GM18909 (cell line): ENCODE results near the gene SLC45A2.
"Not testable (repeated sequence)": the region's sequence is repeated elsewhere in the genome, so short reads cannot be mapped to it uniquely, and the experiment has no call there.

Experiments used
- ATAC-seq: cut with Tn5 transposase; IDR thresholded peaks from one replicate; pipeline ENCODE4 v1.9.1; 2021; ENCODE audit warnings: mild to moderate bottlenecking; ENCODE audit not compliant: unreplicated experiment, poor library complexity

SLC45A2 gene, protein sequence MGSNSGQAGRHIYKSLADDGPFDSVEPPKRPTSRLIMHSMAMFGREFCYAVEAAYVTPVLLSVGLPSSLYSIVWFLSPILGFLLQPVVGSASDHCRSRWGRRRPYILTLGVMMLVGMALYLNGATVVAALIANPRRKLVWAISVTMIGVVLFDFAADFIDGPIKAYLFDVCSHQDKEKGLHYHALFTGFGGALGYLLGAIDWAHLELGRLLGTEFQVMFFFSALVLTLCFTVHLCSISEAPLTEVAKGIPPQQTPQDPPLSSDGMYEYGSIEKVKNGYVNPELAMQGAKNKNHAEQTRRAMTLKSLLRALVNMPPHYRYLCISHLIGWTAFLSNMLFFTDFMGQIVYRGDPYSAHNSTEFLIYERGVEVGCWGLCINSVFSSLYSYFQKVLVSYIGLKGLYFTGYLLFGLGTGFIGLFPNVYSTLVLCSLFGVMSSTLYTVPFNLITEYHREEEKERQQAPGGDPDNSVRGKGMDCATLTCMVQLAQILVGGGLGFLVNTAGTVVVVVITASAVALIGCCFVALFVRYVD

DNA sequence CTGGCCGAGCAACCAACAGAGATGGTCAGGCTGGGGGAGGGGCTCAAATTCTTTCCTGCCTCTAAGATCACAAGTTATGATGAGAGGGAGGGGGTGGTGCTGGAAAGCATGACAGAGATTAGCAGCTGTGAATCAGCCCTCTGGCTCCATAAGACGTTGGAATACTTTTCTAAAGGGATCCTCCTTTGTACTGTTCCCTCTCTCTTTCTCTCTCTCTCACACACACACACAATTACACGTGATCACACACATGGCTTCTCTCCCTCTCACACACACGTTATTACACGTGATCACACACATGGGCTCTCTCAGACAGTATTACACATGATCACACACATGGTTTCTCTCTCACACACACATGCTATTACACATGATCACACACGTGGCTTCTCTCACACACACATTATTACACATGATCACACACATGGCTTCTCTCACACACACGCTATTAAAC is at the start of gene SLC45A2:
Gene SLC45A2, minus strand, starts transcription at position 23 of the 454 bp plus-strand sequence. CDS start 110 bp downstream, outside the sequence.
- no peak for ATAC-seq

DNA sequence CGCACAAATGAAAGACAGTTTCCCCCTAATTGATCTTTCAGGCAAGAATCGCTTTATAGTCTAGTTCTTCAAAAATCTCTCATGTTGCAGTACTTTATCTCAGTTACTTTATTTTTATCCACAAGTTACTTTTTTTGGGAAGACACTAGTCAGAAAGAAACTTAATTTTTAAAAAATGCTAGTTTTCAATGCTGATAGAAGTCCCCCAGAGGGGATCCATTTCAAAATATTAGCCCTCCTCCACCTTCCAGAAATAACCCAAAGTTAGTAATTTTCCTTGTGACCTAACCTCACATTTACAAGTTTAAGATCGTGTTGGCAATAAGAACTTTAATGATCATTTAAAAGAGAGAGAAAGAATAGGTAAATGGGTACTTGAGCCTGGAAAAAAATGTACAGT is 47.5 kb upstream of the SLC45A2 start:
- no peak for ATAC-seq

DNA sequence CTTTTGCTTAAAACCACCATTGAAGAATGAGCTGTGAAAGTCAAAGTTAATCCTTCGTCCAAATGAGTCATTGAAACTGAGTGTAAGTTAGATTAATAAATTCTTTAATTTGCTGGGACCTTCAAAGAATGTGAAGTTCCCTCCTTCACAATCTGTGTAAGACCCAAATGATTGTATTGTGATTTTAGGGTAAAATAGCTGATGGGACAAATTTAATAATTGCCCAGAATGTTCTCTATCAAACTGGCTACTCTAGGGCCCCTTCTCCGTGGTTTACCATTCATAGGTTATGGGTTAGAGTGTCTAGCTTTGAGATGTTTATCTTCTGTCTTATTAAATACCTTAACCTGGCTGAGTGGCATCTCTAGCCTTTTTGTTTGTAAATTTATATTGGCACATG is 46.6 kb upstream of the SLC45A2 start:
- ATAC-seq, result no peak

DNA sequence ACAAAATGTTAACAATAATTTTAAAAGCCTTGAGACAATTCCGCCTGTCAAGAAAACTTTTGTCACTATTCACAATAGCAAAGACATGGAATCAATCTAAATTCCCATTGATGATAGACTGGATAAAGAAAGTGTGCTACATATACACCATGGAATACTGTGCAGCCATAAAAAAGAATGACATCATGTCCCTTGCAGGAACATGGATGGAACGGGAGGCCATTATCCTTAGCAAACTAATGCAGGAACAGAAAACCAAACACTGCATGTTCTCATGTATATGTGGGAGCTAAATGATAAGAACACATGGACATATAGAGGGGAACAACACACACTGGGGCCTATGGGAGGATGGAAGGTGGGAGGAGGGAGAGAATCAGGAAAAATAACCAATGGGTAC is 46.1 kb upstream of the SLC45A2 start:
- ATAC-seq, result not testable (repeated sequence)

DNA sequence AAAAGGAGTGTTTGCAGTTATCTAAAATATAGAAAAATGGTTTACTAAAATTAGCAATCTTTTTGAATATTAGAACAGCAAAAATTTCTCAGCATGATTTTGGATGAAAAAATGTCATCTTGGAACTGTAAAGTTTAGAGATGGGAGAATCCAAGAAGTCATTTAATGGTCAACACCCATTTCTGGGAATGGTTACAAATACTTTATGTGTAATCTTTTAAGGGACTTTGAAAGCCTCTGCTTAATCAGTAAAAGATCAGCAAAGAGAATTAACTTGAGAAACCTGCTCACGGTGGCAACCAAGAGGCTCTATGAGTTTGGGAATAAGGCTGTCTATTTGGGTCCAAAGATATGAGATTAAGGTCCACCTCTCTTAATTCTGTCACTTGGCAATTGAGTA is 45.6 kb upstream of the SLC45A2 start:
- ATAC-seq, result no peak

DNA sequence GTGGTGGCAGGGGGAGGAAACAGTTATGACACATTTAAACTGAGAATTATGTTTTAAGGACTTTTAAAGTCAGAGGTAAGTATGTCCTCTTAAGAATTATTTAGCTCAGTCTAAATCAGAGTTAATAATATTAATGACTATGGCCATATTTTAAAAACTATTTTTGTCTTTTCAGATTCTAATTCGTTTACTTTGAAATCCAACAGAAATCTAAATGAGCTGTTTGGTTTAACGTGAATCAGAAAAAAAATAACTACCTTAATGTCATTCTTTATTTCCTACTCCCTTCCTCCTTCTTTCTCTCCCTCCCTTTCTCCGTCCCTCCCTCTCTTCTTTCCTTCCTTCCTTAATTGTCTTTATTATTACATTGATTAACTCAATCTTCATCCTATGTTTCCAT is 43.9 kb upstream of the SLC45A2 start:
- no peak for ATAC-seq

DNA sequence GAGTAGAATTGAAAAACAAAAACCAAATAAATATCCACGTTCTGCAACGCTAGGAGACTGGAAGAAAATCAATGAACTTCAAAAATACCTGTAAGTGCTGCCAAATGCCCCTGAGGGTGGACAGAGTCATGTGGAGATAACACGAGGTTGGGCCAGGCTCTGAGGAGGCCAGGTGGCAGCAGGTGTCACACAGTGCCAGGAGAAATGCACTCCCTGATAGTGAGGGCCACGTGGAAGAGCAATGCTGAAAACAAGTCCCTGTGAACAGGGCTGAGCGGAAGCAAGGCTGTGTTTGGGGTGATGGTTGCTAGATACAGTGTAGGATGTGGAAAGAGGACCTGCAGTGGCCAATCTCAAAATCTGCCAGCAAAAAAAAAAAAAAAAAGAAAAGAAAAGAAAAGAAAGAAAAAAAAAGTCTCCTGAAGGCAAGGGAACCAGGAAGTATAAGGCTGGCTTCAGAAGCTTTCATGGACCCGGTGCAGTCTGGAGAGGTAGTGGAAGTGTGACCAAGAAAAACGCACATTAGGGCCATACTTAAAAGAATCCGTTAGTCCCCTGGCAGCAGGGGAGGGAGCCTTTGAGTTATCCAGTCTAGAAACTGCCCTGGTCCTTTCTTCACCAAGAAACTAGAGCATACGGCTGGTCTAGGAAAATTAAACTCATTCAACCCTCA is 41.7 kb upstream of the SLC45A2 start:
- no peak for ATAC-seq

DNA sequence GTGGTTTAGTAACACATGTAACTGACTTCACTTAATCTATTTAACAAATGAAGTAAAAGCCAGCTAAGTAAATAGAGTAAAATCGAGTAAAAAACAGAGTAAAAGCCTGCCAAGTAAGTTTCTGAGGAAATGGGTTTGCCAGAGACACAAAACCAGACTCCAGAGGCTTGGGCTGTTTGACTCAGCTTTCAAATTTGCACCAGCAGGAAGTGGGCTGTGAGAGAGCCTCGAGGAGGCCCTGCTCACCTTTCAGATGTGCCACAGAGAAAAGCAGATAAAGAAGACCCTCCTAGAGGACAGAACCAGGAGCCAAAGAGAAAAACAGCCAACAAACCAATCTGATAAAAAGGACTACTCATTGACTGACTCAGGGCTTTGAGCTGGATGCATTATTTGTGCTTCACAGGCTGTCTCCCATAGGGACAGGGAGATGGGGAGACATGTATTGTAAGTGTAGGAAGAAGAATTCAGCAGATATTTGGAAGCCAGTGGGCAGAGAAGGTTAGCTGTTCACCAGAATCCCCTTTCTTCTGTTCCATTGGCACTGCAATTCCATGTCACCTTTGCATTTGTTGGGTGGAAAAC is 37.7 kb upstream of the SLC45A2 start:
- ATAC-seq, result peak; percentile 97

DNA sequence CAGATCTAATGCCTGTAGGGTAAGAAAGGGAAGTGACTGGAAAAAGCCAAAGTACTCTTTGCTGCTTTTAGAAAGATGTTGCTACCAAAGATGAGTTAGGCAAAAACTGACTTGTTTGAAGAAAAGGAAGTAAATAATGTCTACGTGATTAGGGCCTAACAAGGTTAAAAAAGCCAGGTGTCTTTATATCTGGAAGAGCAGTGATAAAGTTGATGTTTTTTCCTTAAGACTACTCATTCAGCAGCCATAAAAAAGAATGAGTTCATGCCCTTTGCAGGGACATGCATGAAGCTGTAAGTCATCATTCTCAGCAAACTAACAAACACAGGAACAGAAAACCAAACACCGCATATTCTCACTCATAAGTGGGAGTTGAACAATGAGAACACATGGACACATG is 36.8 kb upstream of the SLC45A2 start:
- ATAC-seq, result no peak

DNA sequence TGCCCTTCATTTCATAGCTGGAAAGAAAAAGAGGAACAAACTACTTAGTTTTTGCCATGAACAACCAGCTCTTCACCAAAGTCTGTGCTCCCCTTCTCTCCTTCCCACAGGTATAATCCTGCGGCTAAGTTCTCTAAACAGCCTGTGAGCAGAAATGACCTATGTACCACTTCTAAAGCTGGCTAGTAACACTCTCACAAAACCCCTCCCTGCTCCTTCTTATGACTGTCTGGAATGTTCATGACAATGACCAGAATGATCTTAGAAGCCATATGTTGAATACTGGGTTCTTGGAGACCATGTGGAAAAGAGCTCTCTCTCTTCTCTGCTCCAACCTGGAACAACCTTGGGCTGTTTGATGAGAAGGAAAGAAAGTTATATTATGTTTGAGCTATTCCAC is 36.2 kb upstream of the SLC45A2 start:
- no peak for ATAC-seq

DNA sequence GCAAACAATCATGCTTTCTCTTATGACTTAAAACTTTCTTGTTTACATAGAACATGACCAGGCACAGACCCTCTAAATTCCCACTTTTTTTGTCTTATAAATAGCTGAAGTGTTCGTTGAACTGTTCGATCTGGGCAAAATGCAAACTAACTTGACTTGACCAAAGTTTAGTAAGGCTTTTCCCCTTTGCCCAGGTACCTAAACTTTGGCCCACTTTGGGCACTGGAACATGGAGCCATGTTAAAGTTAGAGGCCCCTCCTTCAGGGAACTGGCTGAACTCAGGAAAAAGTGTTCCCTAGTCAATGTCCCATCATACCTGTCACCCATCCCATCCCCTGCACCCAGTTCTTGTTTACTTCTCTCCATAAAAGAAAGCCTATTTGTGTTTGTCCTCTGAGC is 32.8 kb upstream of the SLC45A2 start:
- no peak for ATAC-seq

DNA sequence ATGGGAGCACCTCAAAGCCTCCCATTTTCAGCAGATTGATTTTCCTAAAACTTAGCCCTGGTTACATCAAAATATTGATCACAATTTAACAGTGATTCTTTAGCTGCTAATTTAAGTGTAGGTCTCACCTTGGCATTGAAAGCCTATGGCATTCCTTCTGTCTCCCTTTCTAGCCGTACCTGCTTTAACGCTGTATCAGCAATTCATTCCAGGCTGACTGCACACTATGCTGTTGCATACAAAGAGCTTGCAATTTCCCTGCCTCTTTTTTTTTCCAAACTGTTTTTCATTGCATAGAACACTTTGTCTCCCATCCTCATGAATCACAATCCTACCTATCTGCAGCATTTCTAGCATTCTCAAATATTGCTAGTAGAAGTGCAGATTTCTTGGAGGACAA is 32.3 kb upstream of the SLC45A2 start:
- no peak for ATAC-seq

DNA sequence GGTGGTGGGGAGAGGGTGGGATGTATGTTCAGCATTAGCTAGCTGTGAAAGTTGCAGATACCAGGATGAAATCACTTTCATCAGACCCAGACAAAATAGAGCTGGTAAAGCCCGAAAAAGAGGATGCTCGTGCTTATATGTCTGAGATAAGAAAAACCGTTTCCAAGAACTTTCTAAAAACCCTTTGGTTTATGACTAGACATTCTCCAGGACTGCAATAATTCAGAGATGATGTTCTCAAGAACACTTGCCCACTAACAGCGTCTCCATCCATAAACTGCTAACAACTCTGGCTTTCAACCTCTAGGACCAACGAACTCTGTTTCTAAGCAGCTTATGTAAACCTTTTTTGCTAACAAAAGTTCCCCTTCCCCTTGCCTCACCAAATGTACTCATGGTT is 31.7 kb upstream of the SLC45A2 start:
- no peak for ATAC-seq

DNA sequence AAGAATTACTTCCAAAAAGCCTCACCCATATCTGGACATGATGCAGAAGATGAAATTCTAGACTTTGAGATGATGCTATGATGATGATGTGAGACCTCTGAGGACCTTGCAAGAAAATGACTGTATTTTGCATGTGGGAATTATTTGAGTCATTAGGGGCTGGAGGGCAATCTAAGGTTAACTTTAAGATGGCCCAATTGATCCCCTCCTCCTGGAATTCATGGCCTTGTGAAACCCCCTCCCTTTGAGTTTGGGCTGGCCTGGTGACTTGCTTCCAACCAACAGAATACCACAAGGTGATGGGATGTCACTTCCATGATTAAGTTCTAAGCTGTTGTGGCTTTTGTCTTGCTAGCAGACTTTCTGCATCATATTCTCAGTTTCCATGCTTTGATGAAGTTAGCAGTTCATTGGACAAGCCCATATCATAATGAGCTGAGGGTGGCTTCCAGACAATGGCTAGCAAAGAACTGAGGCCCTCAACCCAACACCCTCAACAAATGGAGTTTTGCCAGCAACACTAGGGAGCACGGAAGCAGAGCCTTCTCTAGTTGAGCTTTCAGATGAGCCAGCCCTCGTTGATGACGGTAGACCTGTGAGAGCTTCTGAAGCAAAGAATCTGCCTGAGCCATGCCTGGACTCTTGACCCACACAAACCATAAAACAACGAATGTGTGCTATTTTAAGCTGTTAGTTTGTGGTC is 30.8 kb upstream of the SLC45A2 start:
- no peak for ATAC-seq

DNA sequence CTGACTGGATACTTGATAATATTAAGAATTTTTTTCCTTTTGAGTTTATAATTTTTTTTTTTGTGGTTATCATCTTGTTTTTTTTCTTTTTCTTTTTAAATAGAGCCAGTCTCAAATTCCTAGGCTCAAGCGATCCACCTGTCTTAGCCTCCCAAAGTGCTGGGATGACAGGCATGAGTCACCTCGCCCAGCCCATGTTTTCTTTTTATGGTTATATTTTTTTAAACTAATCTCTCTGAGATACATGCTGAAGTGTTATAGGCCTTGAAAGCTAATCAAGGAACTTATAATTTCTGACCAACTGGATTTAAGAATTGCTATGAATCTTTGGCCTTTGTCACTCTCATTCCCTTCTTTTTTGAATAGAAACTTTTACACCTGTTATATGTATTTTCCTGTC is 30.1 kb upstream of the SLC45A2 start:
- no peak for ATAC-seq

DNA sequence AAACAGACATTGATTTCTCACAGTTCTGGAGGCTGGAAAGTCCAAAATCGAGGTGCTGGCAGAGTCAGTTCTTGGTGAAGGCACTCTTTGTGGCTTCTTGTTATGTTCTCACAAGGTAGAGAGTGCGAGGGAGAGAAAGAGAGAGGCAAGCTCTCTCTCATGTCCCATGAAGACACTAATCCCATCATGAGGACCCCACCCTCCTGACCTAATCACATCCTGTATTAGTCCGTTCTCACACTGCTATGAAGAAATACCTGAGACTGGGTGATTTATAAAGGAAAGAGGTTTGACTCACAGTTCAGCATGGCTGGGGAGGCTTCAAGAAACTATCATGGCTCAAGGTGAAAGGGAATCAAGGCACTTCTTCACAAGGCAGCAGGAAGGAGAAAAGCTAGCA is 29.1 kb upstream of the SLC45A2 start:
- no peak for ATAC-seq

DNA sequence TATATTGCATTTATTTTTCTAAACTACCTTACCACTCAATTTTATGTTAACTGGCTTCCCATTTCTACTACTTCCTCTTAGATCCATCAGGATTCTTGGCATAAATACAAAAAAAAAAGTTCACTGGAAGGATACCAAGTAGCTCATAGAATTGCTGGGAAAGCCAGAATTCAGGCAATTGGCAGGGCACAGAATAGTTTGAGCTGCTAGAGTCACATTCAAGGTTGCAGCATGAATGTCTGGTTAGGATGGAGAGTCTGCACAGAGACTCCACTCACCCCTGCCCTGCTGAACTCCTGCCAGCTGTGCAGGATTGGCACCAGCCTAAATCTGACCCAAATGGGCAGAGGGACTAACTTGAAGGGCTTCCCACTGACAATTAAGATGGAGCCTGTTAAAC is 28.3 kb upstream of the SLC45A2 start:
- ATAC-seq, result no peak

DNA sequence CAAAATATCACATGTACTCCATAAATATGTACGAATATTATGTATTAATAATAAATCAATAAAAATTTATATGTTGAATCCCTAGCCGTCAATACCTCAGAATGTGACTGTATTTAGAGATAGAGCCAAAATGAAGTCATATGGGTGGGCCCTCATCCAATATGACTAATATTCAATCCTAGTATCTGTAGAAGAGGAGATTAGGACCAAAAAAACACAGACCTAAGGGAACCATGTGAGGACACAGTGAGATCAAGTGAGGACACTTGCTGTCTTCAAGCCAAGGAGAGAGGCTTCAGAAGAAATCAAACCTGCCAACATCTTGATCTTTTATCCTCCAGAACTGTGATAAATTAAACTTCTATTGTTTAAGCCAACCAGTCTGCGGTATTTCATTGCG is 27.0 kb upstream of the SLC45A2 start:
- no peak for ATAC-seq

DNA sequence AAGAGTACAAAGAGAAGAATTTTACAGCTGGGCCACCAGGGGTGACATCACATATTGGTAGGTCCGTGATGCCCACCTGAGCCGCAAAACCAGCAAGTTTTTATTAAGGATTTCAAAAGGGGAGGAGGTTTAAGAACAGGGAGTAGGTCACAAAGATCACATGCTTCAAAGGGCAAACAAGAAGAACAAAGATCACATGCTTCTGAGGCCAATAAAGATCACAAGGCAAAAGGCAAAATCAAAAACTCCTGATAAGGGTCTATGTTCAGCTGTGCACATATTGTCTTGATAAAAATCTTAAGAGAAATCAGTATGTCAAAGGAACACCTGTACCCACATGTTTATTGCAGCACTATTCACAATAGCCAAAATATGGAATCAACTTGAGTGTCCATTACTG is 25.7 kb upstream of the SLC45A2 start:
- not testable (repeated sequence) for ATAC-seq

DNA sequence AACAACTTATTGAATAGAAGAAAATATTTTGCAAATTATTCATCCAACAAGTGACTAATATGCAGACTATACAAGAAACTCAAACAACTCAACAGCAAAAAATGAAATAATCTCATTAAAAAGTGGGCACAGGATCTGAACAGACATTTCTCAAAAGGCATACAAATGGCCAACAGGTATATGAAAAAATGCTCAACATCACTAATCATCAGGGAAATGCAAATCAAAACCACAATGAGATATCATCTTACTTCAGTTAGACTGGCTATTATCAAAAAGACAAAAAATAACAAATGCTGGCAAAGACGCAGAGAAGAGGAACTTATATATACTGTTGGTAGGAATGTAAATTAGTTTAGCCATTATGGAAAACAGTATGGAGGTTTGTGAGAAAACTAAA is 25.1 kb upstream of the SLC45A2 start:
- no peak for ATAC-seq

DNA sequence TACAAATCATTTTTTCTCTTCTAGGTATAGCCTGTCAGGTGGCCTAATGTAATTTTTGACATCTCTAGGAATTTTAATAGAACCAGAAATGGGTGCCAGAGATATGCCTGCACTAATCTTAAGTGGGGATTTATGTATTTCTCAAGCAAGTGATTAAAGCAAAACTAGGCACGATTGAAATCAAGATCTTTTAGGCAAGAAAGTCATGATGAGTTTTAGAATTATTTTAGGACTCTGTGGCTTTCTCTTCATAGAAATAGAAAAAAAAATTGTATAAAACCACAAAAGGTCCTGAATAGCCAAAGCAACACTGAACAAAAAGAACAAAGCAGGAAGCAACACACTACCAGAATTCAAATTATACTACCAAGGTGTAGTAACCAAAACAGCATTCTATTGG is 24.3 kb upstream of the SLC45A2 start:
- no peak for ATAC-seq
